VCaP (cell line): ENCODE results near the gene SYNGR2.
A peak's percentile ranks its signal among the peaks of the same experiment; 100 is the strongest.

ENCODE experiments used
- H3K27ac ChIP-seq: fragments of 450-650 bp; 2 replicates; pipeline ENCODE4 v1.5.1; 2017
- CTCF ChIP-seq: fragments of 450-650 bp; conservative IDR thresholded peaks from 2 replicates; pipeline ENCODE4 v1.5.1; 2017; ENCODE audit warnings: mild to moderate bottlenecking, moderate library complexity

SYNGR2 gene

GRCh38 chr17:78126895-78127238 lies 41.5 kb upstream of the SYNGR2 start:
- TF ChIP-seq CTCF = no peak
- peak overlapping the region; percentile 93 for H3K27ac ChIP-seq

- TF ChIP-seq CTCF = no peak
- H3K27ac ChIP-seq = peak overlapping the region; percentile 93
Observed at GRCh38 chr17:78127239-78127887, 41.0 kb upstream of the SYNGR2 start.

- TF ChIP-seq CTCF = no peak
- H3K27ac ChIP-seq = peak overlapping the region; percentile 93
Observed at GRCh38 chr17:78127888-78128550, 40.4 kb upstream of the SYNGR2 start.

- no peak for TF ChIP-seq CTCF
- peak within 1 kb of the TSS; percentile 93 for H3K27ac ChIP-seq
Observed at GRCh38 chr17:78128551-78129350, 39.6 kb upstream of the SYNGR2 start, which contains the start of gene TMC6. Gene TMC6 (minus strand): TSS chr17:78128755. CDS start chr17:78126832, 1,923 bp downstream.

- peak overlapping the region; percentile 93 for H3K27ac ChIP-seq
- TF ChIP-seq CTCF = no peak
Observed at GRCh38 chr17:78129351-78130089, 38.9 kb upstream of the SYNGR2 start.

- no peak for TF ChIP-seq CTCF
- peak overlapping the region; percentile 93 for H3K27ac ChIP-seq
Observed at GRCh38 chr17:78130090-78130436, 38.3 kb upstream of the SYNGR2 start.
